Inflammatory macrophage treated with lipopolysaccharide for 4 hours (primary cell): ENCODE results near the gene NT5DC3.

Source experiments
- DNase-seq: peaks from one replicate; pipeline ENCODE4 v3.0.0-alpha.2; 2020

NT5DC3 gene

DNA sequence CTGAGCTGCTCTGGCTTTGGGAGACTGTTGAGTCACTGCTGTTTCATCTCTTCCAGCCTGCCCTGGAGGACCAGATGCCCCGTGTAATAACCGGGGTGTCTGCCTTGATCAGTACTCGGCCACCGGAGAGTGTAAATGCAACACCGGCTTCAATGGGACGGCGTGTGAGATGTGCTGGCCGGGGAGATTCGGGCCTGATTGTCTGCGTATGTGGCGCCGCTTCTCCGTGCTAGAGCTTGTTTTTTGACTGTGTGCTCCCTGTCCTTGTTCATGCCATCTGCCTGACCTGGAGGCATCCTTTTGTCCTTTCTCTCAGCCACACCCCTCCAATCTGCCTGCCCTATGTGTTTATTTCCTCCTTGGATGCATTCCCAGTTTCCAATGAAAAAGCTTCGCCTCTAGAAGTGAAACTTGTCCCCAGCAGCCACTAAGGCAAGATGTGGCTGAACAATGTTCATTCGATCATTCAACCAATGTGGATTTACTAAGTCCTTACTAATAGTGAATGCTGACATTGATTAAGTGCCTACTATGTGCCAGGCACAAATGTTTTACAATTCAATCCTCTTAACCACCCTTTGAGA lies 98.6 kb downstream of the NT5DC3 start:
- DNase-seq, result no peak

DNA sequence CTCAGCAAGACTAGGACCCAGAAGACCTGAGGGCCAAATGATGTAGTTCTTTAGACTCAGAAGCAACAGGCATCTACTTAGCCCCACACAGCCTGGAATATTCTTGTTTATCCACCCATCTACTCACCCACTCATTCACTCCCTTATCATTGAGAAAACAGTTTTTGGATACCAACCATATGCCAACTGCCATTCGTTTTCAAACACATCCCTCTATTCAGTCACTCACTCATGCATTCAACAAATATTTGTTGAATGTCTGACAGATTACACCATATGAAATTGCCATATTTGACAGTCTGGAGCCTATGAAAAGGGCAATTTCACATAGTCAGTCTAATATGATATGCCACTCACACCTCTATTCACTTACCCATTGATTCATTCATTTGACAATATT lies 103.2 kb downstream of the NT5DC3 start:
- DNase-seq, result no peak

GRCh38 chr12:103736572-103736971 lies 104.5 kb downstream of the NT5DC3 start:
- DNase-seq, result no peak

GRCh38 chr12:103735291-103735690 lies 105.7 kb downstream of the NT5DC3 start:
- DNase-seq, result no peak

DNA sequence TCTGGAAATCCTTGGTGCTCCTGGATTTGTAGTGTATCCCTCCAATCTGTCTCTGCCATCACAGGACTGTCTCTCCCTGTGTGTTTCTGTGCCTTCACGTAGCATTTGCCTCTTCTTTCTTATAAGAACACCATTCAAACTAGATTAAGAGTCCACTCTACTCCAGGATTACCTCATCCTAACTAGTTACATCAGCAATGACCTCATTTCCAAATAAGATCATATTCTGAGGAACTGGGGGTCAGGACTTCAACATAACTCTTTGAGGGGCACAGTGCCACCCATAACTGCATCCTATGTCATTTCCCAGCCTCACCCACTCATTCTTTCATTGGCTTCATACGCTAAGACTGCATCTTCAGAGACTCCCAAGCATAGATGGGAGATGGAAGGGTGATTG lies 106.2 kb downstream of the NT5DC3 start:
- DNase-seq, result no peak

DNA sequence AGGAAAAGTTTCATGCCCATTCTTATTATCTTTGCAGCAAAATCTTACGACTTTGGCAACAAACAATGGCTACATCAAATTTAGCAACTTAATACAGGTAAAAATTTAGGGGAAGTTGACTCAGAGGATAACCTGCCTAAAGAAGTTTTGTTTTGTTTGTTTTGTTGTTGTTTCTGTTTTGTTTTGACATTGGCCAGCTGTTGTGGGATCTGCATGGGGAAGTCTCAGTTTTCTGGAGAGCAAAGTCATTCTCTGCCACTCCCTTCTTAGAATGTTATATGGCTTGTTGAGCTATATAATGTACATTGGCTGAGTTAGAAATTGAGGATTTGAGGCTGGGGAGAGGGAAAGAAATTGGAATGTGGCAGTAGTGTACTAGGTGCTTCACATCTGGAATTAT lies 109.5 kb downstream of the NT5DC3 start:
- DNase-seq, result no peak

DNA sequence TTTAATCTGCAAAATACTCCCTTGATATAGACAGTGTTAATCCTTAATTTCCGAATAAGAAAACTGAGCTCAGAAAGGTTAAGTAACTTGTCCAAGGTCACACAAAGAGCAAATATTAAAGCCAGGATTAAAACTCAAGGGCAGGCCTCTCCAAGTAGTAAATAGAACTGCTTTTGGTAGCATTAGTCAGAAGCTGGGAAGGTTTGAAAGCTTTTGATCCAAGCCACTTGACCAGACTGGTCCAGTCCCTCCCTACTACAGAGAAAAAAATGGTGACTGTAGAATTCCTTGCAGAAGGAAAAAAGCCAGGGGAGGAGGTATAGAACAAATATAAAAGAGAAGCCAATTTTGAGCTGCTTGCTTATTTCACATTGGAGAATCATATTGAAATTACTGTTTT lies 111.5 kb downstream of the NT5DC3 start:
- no peak for DNase-seq

DNA sequence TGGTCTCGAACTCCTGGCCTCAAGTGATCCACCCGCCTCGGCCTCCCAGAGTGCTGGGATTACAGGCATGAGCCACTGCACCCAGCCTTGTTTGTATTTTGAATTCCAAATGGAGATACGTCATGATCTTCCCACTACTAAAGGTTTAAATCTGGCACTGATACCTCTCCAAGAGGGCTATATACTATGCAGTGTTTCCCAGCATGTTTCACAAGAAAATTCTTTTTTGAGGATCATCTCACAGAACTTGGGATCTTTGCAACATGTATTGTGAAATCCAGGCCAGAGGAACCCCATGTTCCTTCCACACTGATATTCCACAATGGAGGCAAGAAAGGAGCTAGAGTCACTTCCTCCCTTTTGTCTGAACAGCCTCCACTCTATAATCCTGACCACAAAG lies 112.7 kb downstream of the NT5DC3 start:
- no peak for DNase-seq

GRCh38 chr12:103727638-103728037 lies 113.4 kb downstream of the NT5DC3 start:
- no peak for DNase-seq

GRCh38 chr12:103725398-103725797 lies 115.6 kb downstream of the NT5DC3 start:
- DNase-seq, result no peak
